Nephron (organoid): ENCODE data around the gene NCSTN.

Source experiments
- H3K27ac Mint-ChIP-seq, 3 experiments: 2 replicates each; pipeline ENCODE4 v1.8.0; 2020; ENCODE audit warnings: mixed read lengths in 3 of 3, mild to moderate bottlenecking in 2 of 3, moderate library complexity in 1 of 3
- H3K27me3 Mint-ChIP-seq: 2 replicates; pipeline ENCODE4 v1.8.0; 2021; ENCODE audit warnings: low read depth, mild to moderate bottlenecking, moderate library complexity, mixed read lengths
- H3K36me3 Mint-ChIP-seq: 2 replicates; pipeline ENCODE4 v1.8.0; 2020; ENCODE audit warnings: low read depth, mixed read lengths
- H3K4me1 Mint-ChIP-seq: 2 replicates; pipeline ENCODE4 v1.8.0; 2020; ENCODE audit warnings: mixed read lengths
- H3K4me3 Mint-ChIP-seq, 3 experiments: 2 replicates each; pipeline ENCODE4 v1.8.0; 2020; ENCODE audit warnings: mild to moderate bottlenecking in 3 of 3, mixed read lengths in 3 of 3, moderate library complexity in 2 of 3
- H3K9me3 Mint-ChIP-seq: 2 replicates; pipeline ENCODE4 v1.8.0; 2020; ENCODE audit warnings: mixed read lengths
- TF ChIP-seq, protein P1 (sequence below), 3 experiments: fragments of 200-600 bp; sonication (generic); IDR thresholded peaks; one replicate each; pipeline ENCODE4 v1.5.0; 2021; ENCODE audit warnings: antibody characterized with exemption in 3 of 3; ENCODE audit not compliant: unreplicated experiment in 3 of 3

Gene NCSTN

DNA sequence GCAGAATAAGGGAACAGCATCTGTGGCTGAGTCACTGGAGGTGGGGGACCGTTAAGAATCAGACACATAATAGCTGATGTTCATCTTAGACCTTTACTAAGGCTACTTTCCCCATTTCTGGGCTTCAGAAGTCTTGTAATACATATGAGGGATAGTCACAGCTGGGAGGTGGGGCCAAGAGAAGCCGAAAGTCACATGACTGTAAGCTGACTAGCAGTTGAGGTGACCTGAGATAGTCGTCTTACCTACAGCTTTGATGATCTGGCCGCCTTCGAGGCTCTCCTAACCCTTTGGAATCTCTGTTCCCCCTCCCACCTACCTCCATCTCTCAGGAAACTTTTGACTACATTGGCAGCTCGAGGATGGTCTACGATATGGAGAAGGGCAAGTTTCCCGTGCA is 9.4 kb downstream of the NCSTN start:
- H3K4me3 Mint-ChIP-seq = no peak overlapping the region
- TF ChIP-seq, protein P1, sequence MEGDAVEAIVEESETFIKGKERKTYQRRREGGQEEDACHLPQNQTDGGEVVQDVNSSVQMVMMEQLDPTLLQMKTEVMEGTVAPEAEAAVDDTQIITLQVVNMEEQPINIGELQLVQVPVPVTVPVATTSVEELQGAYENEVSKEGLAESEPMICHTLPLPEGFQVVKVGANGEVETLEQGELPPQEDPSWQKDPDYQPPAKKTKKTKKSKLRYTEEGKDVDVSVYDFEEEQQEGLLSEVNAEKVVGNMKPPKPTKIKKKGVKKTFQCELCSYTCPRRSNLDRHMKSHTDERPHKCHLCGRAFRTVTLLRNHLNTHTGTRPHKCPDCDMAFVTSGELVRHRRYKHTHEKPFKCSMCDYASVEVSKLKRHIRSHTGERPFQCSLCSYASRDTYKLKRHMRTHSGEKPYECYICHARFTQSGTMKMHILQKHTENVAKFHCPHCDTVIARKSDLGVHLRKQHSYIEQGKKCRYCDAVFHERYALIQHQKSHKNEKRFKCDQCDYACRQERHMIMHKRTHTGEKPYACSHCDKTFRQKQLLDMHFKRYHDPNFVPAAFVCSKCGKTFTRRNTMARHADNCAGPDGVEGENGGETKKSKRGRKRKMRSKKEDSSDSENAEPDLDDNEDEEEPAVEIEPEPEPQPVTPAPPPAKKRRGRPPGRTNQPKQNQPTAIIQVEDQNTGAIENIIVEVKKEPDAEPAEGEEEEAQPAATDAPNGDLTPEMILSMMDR (IDR thresholded peaks at IDR 0.05; ENCODE audit: unreplicated experiment in 3 of 3) = no peak
- H3K27ac Mint-ChIP-seq = no peak overlapping the region
- peaks cover 83% of the 10 kb centered on the region for H3K36me3 Mint-ChIP-seq
- H3K27me3 Mint-ChIP-seq = no peaks in the 10 kb centered on the region
- H3K9me3 Mint-ChIP-seq = no peaks in the 10 kb centered on the region
- peaks cover 6% of the 10 kb centered on the region for H3K4me1 Mint-ChIP-seq

DNA sequence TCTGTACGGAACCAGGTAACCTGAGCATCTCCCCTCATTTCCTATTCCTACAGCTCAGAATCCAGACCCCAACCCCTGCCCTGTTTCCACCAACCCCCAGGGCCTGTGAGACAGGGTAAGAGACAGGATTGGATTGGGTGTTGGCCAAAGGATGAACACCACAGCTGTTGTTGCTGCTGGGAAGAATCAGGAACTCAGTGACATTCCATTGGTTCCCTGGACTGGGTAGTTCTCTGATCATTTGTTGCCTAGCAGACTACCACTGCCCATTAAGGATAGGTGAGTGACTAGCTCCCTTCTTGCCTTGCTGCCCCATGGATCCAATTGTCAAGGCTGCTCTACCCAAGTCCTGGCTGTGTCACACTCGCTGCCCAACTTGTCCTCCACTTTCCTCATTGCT is 10.0 kb downstream of the NCSTN start:
- no peaks in the 10 kb centered on the region for H3K27me3 Mint-ChIP-seq
- H3K4me1 Mint-ChIP-seq = peaks cover 6% of the 10 kb centered on the region
- H3K9me3 Mint-ChIP-seq = no peaks in the 10 kb centered on the region
- H3K27ac Mint-ChIP-seq = no peak overlapping the region
- H3K36me3 Mint-ChIP-seq = peaks cover 84% of the 10 kb centered on the region
- H3K4me3 Mint-ChIP-seq = no peak overlapping the region
- TF ChIP-seq, protein P1 (IDR thresholded peaks at IDR 0.05; ENCODE audit: unreplicated experiment in 3 of 3) = no peak

DNA sequence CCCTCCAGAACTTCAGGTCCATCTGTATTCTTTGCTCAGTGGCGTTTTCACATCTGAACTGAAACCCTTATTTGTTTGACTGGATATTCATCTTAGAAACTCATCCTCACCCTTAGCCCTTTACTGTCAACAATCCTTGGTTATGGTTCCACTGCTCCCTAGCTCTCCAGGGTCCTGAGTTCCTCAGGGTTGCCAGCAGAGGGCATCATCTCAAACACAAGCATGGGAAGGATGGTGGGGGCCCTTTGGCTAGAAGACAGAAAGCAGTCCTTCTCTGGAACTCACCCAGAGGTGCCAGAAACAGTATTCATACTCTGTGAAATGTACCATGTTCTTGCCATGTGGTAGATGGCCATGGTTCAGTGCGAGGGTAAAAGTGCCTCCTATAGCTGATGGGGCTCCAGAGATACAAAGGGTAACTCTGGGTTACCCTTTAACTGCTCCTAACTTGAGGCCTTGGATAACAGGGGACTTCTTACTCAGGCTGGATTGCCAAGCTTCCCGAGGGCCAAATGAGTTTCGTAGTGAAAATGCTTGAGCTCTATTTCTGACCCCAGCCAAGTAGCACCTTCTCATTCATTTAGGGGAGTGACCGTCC is 11.3 kb downstream of the NCSTN start:
- Mint-ChIP-seq H3K36me3 (peaks cover 90% of the 10 kb centered on the region), H3K27ac (no peak overlapping the region), H3K4me1 (peaks cover 6% of the 10 kb centered on the region)

DNA sequence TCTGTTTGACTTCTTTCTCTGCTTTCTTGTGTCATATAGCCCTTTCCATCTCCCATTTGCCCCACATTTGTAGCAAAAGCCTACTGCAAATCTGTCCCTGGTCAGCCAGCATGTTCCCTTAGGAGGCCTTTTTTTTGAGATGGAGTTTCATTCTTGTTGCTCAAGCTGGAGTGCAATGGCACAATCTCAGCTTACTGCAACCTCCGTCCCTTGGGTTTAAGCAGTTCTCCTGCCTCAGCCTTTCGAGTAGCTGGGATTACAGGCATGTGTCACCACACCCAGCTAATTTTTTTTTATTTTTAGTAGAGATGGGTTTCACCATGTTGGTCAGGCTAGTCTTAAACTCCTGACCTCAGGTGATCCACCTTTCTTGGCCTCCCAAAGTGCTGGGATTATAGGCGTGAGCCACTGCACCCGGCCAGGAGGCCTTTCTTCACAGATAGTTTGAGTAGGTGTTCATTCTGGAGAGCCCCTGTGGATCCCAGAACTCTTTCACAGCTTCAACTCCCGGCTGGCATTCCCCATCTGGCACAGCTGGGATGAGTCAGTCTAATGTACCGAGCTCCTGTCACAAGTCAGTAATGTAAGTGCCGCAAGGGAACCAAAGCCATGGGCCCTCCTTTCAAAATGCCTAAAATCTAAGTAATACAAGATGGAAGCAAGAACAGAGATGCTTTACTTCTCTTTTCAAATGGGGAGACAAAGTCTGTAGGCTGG is 14.3 kb downstream of the NCSTN start:
- Mint-ChIP-seq H3K4me3 (no peak overlapping the region), H3K36me3 (peaks cover 76% of the 10 kb centered on the region), H3K4me1 (peaks cover 20% of the 10 kb centered on the region), H3K27ac (no peak overlapping the region), H3K9me3 (no peaks in the 10 kb centered on the region), H3K27me3 (no peaks in the 10 kb centered on the region)
- TF ChIP-seq, protein P1 (IDR thresholded peaks at IDR 0.05; ENCODE audit: unreplicated experiment in 3 of 3) = no peak

More for the DNA sequence above, 11.3 kb downstream of the NCSTN start:
- no peaks in the 10 kb centered on the region for H3K9me3 Mint-ChIP-seq
- TF ChIP-seq, protein P1 (IDR thresholded peaks at IDR 0.05; ENCODE audit: unreplicated experiment in 3 of 3) = peak in 2 of 3 experiments; percentile 30 to 46
- H3K27me3 Mint-ChIP-seq = no peaks in the 10 kb centered on the region
- H3K4me3 Mint-ChIP-seq = no peak overlapping the region

DNA sequence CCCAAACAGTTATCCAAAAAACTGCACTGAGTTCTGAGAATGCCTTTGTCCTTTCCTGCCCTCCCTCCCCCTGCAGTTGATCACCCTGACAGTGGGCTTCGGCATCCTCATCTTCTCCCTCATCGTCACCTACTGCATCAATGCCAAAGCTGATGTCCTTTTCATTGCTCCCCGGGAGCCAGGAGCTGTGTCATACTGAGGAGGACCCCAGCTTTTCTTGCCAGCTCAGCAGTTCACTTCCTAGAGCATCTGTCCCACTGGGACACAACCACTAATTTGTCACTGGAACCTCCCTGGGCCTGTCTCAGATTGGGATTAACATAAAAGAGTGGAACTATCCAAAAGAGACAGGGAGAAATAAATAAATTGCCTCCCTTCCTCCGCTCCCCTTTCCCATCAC is 14.9 kb downstream of the NCSTN start:
- H3K4me3 Mint-ChIP-seq = no peak overlapping the region
- H3K36me3 Mint-ChIP-seq = peaks cover 69% of the 10 kb centered on the region
- no peak overlapping the region for H3K27ac Mint-ChIP-seq
- peaks cover 21% of the 10 kb centered on the region for H3K4me1 Mint-ChIP-seq
- no peaks in the 10 kb centered on the region for H3K9me3 Mint-ChIP-seq
- no peaks in the 10 kb centered on the region for H3K27me3 Mint-ChIP-seq
- TF ChIP-seq, protein P1 (IDR thresholded peaks at IDR 0.05; ENCODE audit: unreplicated experiment in 3 of 3) = no peak
